ENCODE measurements around the gene PRR22. TPM values are rescaled to one million over a fixed set of nuclear protein-coding genes. Genes with fewer than 3 reads are reported as not detected.

PRR22 gene
- total RNA-seq, 1 experiment from 2014 or later: 13.5 TPM

- peak; percentile 33 for ATAC-seq
- H3K27me3 ChIP-seq (ENCODE audit: insufficient read depth, low read length): no peaks in the 10 kb centered on the region
- RAD21 ChIA-PET (ENCODE audit: low non-redundant PET in 1 of 2, low total read pairs in 2 of 2, uncharacterized antibody in 2 of 2, unreplicated experiment in 2 of 2): interaction anchor here in 1 of 2 experiments (0.7 kb wide), 1 partner anchor 214 kb away, joined by 3 read pairs; no protein-coding TSS in a partner anchor
- H3K27ac ChIP-seq (ENCODE audit: low read depth, low read length): no peak overlapping the region
- no peaks in the 10 kb centered on the region for H3K79me2 ChIP-seq (ENCODE audit: insufficient read depth, low read length)
- no peaks in the 10 kb centered on the region for H4K20me1 ChIP-seq (ENCODE audit: insufficient read depth)
- TF ChIP-seq SRF (IDR thresholded peaks at IDR 0.05; ENCODE audit: low read depth) (no peak), SIN3A (IDR thresholded peaks at IDR 0.05; ENCODE audit: low read depth) (no peak), ZBTB33 (IDR thresholded peaks at IDR 0.05; ENCODE audit: extremely low read depth, insufficient replicate concordance, low read length) (no peak), EZH2 (IDR thresholded peaks at IDR 0.05) (no peak), EGR1 (IDR thresholded peaks at IDR 0.05; ENCODE audit: low read depth) (no peak), RAD21 (IDR thresholded peaks at IDR 0.05; ENCODE audit: low read depth) (no peak), EZH2phosphoT487 (IDR thresholded peaks at IDR 0.05; ENCODE audit: borderline replicate concordance) (no peak), ELF1 (IDR thresholded peaks at IDR 0.05; ENCODE audit: borderline replicate concordance, low read depth) (no peak), YY1 (IDR thresholded peaks at IDR 0.05; ENCODE audit: extremely low read depth, insufficient replicate concordance, low read depth, low read length) (no peak), TCF7L2 (IDR thresholded peaks at IDR 0.05; ENCODE audit: borderline replicate concordance, extremely low read depth, insufficient read depth, insufficient read length) (no peak), JUND (IDR thresholded peaks at IDR 0.05) (no peak), ZFX (IDR thresholded peaks at IDR 0.05) (no peak), CBX3 (IDR thresholded peaks at IDR 0.05; ENCODE audit: low read depth) (no peak), SP1 (IDR thresholded peaks at IDR 0.05; ENCODE audit: low read depth) (no peak)
- TF ChIP-seq, protein P1, sequence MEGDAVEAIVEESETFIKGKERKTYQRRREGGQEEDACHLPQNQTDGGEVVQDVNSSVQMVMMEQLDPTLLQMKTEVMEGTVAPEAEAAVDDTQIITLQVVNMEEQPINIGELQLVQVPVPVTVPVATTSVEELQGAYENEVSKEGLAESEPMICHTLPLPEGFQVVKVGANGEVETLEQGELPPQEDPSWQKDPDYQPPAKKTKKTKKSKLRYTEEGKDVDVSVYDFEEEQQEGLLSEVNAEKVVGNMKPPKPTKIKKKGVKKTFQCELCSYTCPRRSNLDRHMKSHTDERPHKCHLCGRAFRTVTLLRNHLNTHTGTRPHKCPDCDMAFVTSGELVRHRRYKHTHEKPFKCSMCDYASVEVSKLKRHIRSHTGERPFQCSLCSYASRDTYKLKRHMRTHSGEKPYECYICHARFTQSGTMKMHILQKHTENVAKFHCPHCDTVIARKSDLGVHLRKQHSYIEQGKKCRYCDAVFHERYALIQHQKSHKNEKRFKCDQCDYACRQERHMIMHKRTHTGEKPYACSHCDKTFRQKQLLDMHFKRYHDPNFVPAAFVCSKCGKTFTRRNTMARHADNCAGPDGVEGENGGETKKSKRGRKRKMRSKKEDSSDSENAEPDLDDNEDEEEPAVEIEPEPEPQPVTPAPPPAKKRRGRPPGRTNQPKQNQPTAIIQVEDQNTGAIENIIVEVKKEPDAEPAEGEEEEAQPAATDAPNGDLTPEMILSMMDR (IDR thresholded peaks at IDR 0.05 in 2 of 3, conservative IDR thresholded peaks at IDR 0.05 in 1 of 3; ENCODE audit: borderline replicate concordance in 1 of 3, insufficient read depth in 1 of 3, low read depth in 2 of 3, low read length in 2 of 3): no peak
- H3K36me3 ChIP-seq (ENCODE audit: control insufficient read depth in 1 of 2, insufficient read depth in 2 of 2, low read length in 2 of 2): no peaks in the 10 kb centered on the region
- H3K4me3 ChIP-seq (replicated peaks in 1 of 2; ENCODE audit: low read depth in 1 of 2, low read length in 2 of 2): no peak overlapping the region
- intact Hi-C loops (cut with micrococcal nuclease): loop anchor here (1.0 to 2.0 kb wide), 2 partner anchors 18 to 249 kb away; partner anchors contain the start of gene DUS3L
- no peak for DNase-seq (ENCODE audit: low read depth, low spot score)
- no TSS peak for BruUV-seq (replicated peaks)
- CTCF ChIA-PET: interaction anchor here (1.8 to 3.1 kb wide), 3 partner anchors 21 to 249 kb away, joined by 7 to 20 read pairs (median 8); no protein-coding TSS in a partner anchor
- H3K4me2 ChIP-seq (ENCODE audit: low read length): peak overlapping the region; percentile 51; the same call in 1 of the 2 replicates
- H3K9me2 ChIP-seq (ENCODE audit: insufficient read depth): no peaks in the 10 kb centered on the region
- H3K9me3 ChIP-seq (ENCODE audit: control insufficient read depth in 1 of 2, insufficient read depth in 1 of 2, low read depth in 1 of 2, low read length in 2 of 2): no peaks in the 10 kb centered on the region
- H3K9ac ChIP-seq (ENCODE audit: low read length): no peak overlapping the region
- H2AFZ ChIP-seq (ENCODE audit: low read depth, low read length, poor library complexity, severe bottlenecking): peak overlapping the region; percentile 84
- POLR2A ChIA-PET: interaction anchor here (0.6 to 1.1 kb wide), 2 partner anchors 18 to 31 kb away, joined by 3 read pairs; no protein-coding TSS in a partner anchor
- H3K4me1 ChIP-seq (ENCODE audit: control insufficient read depth in 1 of 2, insufficient read depth in 2 of 2, low read length in 2 of 2): peaks cover 0 to 11% of the 10 kb centered on the region in 2 experiments; a peak in 3 of 4 replicates
Observed at GRCh38 chr19:5773276-5773675, 11.3 kb downstream of the PRR22 start.

All from HCT116 (cell line).